Measurements from ENCODE around the gene ANO6. TPM values are rescaled to one million over a fixed set of nuclear protein-coding genes. Genes with fewer than 3 reads are reported as not detected.
A peak's percentile ranks its signal among the peaks of the same experiment; 100 is the strongest.

ANO6 gene
- total and polyA plus RNA-seq, 8 donors: 58.0 to 79.7 (median 66.1) TPM

DNA sequence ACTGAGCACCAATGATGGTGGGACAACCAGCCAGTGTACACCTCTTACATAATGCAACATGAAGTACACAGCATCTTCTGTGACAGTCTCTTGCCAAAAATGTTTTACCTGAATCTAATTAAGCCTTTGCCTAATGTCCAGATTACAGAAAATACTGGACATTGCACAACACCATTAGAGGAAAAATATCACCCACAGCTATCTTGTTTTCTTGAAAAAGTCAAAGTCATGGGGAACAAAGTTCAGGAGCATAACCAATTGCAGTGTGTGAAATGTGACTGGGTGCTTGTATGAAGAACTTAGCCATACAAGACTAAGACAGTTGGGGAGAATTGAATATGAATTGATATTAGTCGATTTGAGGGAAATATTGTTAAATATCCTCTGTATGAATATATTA, 12.1 kb upstream of the ANO6 start:
- no peaks in the 10 kb centered on the region for H3K9me3 ChIP-seq
- ATAC-seq (no peak), DNase-seq (no peak)
- no peak overlapping the region for H3K4me3 ChIP-seq
- H3K4me1 ChIP-seq: peaks cover 8 to 39% of the 10 kb centered on the region in 2 donors
- intact Hi-C loops (cut with DNase I): no loop called here
- no peaks in the 10 kb centered on the region for H3K36me3 ChIP-seq
- TF ChIP-seq, protein P1, sequence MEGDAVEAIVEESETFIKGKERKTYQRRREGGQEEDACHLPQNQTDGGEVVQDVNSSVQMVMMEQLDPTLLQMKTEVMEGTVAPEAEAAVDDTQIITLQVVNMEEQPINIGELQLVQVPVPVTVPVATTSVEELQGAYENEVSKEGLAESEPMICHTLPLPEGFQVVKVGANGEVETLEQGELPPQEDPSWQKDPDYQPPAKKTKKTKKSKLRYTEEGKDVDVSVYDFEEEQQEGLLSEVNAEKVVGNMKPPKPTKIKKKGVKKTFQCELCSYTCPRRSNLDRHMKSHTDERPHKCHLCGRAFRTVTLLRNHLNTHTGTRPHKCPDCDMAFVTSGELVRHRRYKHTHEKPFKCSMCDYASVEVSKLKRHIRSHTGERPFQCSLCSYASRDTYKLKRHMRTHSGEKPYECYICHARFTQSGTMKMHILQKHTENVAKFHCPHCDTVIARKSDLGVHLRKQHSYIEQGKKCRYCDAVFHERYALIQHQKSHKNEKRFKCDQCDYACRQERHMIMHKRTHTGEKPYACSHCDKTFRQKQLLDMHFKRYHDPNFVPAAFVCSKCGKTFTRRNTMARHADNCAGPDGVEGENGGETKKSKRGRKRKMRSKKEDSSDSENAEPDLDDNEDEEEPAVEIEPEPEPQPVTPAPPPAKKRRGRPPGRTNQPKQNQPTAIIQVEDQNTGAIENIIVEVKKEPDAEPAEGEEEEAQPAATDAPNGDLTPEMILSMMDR (IDR thresholded peaks at IDR 0.05): no peak
- no peaks in the 10 kb centered on the region for H3K27me3 ChIP-seq
- no peak overlapping the region for H3K27ac ChIP-seq

DNA sequence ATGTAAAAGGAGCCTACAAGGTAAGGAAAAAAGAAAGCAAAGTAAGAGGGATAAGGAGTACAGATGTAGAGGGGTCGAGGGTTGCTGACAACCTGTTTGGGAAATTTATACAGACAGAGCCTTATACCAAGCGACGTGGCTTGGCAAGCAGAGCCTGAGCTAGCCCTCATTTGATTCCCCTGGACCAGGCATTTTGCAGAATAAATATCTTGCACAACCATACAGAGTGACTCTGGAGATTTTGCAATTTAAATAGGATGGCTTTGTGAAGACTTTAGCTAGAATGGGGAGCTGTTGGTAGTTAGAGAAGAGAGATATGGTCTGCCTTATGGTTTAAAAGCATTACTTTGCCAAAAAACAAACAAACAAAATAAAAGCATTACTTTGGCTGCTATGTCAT, 11.1 kb upstream of the ANO6 start:
- TF ChIP-seq, protein P1 (IDR thresholded peaks at IDR 0.05): no peak
- no peak for DNase-seq
- intact Hi-C loops (cut with DNase I): no loop called here
- Histone ChIP-seq H3K4me3 (no peak overlapping the region), H3K27me3 (no peaks in the 10 kb centered on the region), H3K27ac (no peak overlapping the region), H3K4me1 (peaks cover 8 to 33% of the 10 kb centered on the region in 2 donors), H3K9me3 (no peaks in the 10 kb centered on the region), H3K36me3 (no peaks in the 10 kb centered on the region)
- ATAC-seq: no peak

DNA sequence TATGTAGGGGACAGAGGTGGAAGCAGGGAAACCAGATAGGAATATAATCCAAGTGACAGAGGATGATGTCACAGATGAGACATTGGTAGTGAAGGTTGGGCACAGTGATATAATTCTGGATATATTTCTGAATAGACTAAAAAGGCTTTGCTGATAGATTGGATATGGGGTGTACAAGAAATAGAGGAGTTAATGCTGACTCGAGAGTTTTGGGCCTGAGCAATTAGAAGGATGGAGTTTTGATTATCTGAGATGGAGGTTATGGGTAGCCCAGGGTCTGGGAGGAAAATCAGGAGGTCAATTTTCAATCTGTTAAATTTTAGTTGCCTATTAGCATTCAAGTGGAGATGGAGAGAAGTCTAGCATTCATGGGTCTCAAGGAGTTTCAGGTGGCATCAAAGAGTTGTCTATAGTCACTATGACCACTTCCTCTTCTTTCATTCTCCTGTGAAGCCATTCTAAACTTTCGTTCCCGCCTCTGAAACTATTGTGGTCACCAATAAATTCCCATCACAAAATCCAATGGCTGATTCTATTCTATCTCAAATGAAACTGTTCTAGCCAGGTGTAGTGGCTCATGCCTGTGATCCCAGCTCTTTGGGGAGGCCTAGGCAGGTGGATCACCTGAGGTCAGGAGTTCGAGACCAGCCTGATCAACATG, 10.6 kb upstream of the ANO6 start:
- Histone ChIP-seq H3K9me3 (no peaks in the 10 kb centered on the region), H3K36me3 (no peaks in the 10 kb centered on the region), H3K4me3 (no peak overlapping the region), H3K27ac (peak overlapping the region in 1 of 2 donors; percentile 54), H3K4me1 (peaks cover 3 to 28% of the 10 kb centered on the region in 2 donors), H3K27me3 (no peaks in the 10 kb centered on the region)
- intact Hi-C loops (cut with DNase I): no loop called here
- DNase-seq: no peak
- TF ChIP-seq, protein P1 (IDR thresholded peaks at IDR 0.05): no peak
- no peak for ATAC-seq

DNA sequence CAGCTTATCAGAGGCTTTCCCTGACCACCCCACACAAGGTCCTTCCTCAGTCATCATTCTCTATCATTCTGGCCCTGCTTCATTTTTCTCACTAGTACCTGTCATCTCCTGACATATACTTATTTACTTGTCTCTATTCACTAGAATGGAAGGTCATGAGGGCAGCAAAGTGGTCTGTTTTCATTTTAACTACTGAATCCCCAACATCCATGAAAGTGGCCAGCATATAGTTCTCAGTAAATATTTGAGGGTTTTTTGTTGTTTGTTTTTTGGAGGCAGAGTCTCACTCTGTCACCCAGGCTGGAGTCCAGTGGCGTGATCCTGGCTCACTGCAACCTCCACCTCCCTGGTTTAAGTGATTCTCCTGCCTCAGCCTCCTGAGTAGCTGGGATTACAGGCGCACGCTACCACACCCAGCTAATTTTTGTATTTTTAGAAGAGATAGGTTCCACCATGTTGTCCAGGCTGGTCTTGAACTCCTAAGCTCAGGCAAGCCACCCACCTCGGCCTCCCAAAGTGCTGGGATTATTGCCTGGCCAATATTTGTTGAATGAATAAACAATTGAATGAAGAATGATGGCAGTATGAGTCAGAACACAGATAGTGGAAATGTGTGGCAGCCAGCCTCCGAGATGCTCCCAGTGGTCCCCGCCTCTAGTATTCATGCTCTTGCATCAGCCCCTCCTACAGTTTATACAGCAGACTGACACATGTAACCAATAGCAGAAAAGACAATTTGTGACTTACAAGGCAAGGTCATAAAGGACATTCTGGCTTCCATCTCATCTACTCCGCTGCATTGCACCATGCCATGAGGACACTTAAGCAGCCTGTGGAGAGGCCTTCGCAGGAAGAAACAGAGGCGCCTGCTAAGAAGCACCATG, 7.0 kb upstream of the ANO6 start:
- TF ChIP-seq, protein P1 (IDR thresholded peaks at IDR 0.05): no peak
- ATAC-seq (peak; percentile 71), DNase-seq (no peak)
- intact Hi-C loops (cut with DNase I): no loop called here
- Histone ChIP-seq H3K36me3 (no peaks in the 10 kb centered on the region), H3K27ac (no peak overlapping the region), H3K4me3 (no peak overlapping the region), H3K4me1 (peaks cover 0 to 19% of the 10 kb centered on the region in 2 donors), H3K27me3 (no peaks in the 10 kb centered on the region), H3K9me3 (no peaks in the 10 kb centered on the region)

DNA sequence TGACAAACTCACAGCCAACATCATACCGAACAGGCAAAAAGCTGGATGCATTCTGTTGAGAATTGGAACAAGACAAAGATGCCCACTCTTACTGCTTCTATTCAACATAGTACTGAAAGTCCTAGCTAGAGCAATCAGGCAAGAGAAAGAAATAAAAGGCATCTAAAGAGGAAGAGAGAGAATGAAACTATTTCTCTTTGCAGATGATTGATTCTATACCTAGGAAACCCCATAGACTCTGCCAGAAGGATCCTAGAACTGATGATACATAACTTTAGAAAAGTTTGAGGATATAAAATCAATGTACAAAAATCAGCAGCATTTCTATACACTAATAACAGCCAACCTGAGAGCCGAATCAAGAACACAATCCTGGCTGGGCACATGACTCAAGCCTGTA, 6.1 kb upstream of the ANO6 start:
- Histone ChIP-seq H3K27me3 (no peaks in the 10 kb centered on the region), H3K4me3 (no peak overlapping the region)
- intact Hi-C loops (cut with DNase I): loop anchor here in 1 of 2 donors (10.0 kb wide), 1 partner anchor 175 kb away; no protein-coding TSS in a partner anchor

More for the DNA sequence above, 6.1 kb upstream of the ANO6 start:
- Histone ChIP-seq H3K4me1 (peaks cover 0 to 16% of the 10 kb centered on the region in 2 donors), H3K9me3 (no peaks in the 10 kb centered on the region), H3K36me3 (no peaks in the 10 kb centered on the region), H3K27ac (no peak overlapping the region)
- ATAC-seq: no peak
- TF ChIP-seq, protein P1 (IDR thresholded peaks at IDR 0.05): no peak
- DNase-seq: no peak
